Gastrocnemius medialis (tissue), 4 donors: ENCODE results near the gene KRTAP20-1. TPM values are rescaled to one million over a fixed set of nuclear protein-coding genes. Genes with fewer than 3 reads are reported as not detected.

Experiments
- ATAC-seq, 2 donors: fragments of 150-250 bp; one replicate each; pipeline ENCODE4 v1.9.1; 2016
- DNase-seq, 2 donors: peaks; one replicate each; pipeline ENCODE4 v3.0.0-alpha.2; 2019
- H3K27ac ChIP-seq, 4 donors: fragments of 200-600 bp; sonication (generic); 1 replicate in 1 of 4; 2 replicates in 3 of 4; pipeline ENCODE4 v1.5.1; 2016 to 2018; ENCODE audit warnings: mild to moderate bottlenecking in 2 of 4, moderate library complexity in 1 of 4
- H3K27me3 ChIP-seq, 3 donors: fragments of 200-600 bp; sonication (generic) in 2 of 3; 1 replicate in 1 of 3; 2 replicates in 2 of 3; pipeline versions ENCODE4 v1.5.1 to v1.6.0; 2016 to 2019; ENCODE audit warnings: mild to moderate bottlenecking in 1 of 3, moderate library complexity in 1 of 3
- H3K36me3 ChIP-seq, 2 donors: fragments of 200-600 bp; sonication (generic) in 1 of 2; one replicate each; pipeline ENCODE4 v1.5.1; 2017 to 2018
- H3K4me1 ChIP-seq, 2 donors: fragments of 200-600 bp; sonication (generic) in 1 of 2; one replicate each; pipeline ENCODE4 v1.5.1; 2016 to 2017; ENCODE audit warnings: mild to moderate bottlenecking in 2 of 2
- H3K4me3 ChIP-seq, 4 donors: fragments of 200-600 bp; sonication (generic) in 3 of 4; 1 replicate in 1 of 4; 2 replicates in 3 of 4; pipeline ENCODE4 v1.5.1; 2016 to 2019; ENCODE audit warnings: mild to moderate bottlenecking in 2 of 4
- H3K9me3 ChIP-seq, 3 donors: fragments of 200-600 bp; sonication (generic) in 2 of 3; 1 replicate in 1 of 3; 2 replicates in 2 of 3; pipeline ENCODE4 v1.5.1; 2016 to 2019
- POLR2A ChIP-seq, 2 donors: fragments of 450-650 bp; IDR thresholded peaks; one replicate each; pipeline ENCODE4 v1.6.1; 2017; ENCODE audit warnings: antibody characterized with exemption in 2 of 2, mild to moderate bottlenecking in 2 of 2, moderate library complexity in 2 of 2
- in situ Hi-C, 4 donors: fragments of 200-750 bp; cut with MboI; loops; one replicate each; pipeline versions ENCODE4 v1.15.0 to v1.8.0; 2017; ENCODE audit warnings: low sequenced_read_pairs in 4 of 4
- intact Hi-C: fragments of 100-400 bp; cut with DNase I; formaldehyde crosslinking; loops from one replicate; pipeline ENCODE4 v1.15.1; 2023; ENCODE audit warnings: low total_unique reads
- total RNA-seq, 4 donors: library from RNA; depleted of rRNA; stranded (reverse); fragments of >200 nt; gene quantifications; one replicate each; pipeline versions ENCODE4 v1.1.0 to v1.2.3, GENCODE V29; 2016
- TF ChIP-seq, protein P1 (sequence below), 5 experiments: fragments of 450-650 bp in 3 of 5; fragments of 200-600 bp in 2 of 5; sonication (generic) in 2 of 5; IDR thresholded peaks in 4 of 5; conservative IDR thresholded peaks in 1 of 5; 1 replicate in 4 of 5; 2 replicates in 1 of 5; pipeline ENCODE4 v1.5.1; 2016 to 2019; ENCODE audit warnings: antibody characterized with exemption in 5 of 5, mild to moderate bottlenecking in 3 of 5, moderate library complexity in 3 of 5

Gene KRTAP20-1
- total RNA-seq, 4 donors from 2014 or later, result not detected

DNA sequence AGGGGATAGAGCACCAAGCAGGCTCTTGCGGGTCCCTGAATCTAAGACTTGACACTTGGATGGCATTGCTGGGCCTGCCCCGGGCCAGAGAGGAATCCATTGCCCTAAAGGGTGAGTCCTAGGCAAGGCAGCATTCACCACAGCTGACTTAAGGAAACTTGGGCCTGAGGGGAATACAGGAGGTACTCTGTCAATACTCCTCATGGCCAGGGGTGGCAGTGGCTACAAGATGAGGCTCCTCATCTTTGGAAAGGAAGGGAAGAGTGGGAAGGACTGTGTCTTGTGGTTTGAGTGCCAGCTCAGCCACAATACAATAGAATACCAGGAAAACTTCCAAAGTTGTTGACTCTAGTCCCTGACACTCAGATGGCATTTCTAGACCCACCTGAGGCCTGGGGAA, 10.3 kb upstream of the KRTAP20-1 start:
- no peaks in the 10 kb centered on the region for H3K36me3 ChIP-seq
- no peak for DNase-seq
- no peak overlapping the region for H3K27ac ChIP-seq
- no peaks in the 10 kb centered on the region for H3K9me3 ChIP-seq
- ATAC-seq, result no peak
- no peaks in the 10 kb centered on the region for H3K4me1 ChIP-seq
- in situ Hi-C loops (no loop called here), intact Hi-C loops (no loop called here)
- no peak overlapping the region for H3K4me3 ChIP-seq
- no peak for TF ChIP-seq POLR2A (IDR thresholded peaks at IDR 0.05)
- TF ChIP-seq, protein P1, sequence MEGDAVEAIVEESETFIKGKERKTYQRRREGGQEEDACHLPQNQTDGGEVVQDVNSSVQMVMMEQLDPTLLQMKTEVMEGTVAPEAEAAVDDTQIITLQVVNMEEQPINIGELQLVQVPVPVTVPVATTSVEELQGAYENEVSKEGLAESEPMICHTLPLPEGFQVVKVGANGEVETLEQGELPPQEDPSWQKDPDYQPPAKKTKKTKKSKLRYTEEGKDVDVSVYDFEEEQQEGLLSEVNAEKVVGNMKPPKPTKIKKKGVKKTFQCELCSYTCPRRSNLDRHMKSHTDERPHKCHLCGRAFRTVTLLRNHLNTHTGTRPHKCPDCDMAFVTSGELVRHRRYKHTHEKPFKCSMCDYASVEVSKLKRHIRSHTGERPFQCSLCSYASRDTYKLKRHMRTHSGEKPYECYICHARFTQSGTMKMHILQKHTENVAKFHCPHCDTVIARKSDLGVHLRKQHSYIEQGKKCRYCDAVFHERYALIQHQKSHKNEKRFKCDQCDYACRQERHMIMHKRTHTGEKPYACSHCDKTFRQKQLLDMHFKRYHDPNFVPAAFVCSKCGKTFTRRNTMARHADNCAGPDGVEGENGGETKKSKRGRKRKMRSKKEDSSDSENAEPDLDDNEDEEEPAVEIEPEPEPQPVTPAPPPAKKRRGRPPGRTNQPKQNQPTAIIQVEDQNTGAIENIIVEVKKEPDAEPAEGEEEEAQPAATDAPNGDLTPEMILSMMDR (IDR thresholded peaks at IDR 0.05 in 4 of 5, conservative IDR thresholded peaks at IDR 0.05 in 1 of 5), result no peak
- H3K27me3 ChIP-seq, result no peaks in the 10 kb centered on the region

DNA sequence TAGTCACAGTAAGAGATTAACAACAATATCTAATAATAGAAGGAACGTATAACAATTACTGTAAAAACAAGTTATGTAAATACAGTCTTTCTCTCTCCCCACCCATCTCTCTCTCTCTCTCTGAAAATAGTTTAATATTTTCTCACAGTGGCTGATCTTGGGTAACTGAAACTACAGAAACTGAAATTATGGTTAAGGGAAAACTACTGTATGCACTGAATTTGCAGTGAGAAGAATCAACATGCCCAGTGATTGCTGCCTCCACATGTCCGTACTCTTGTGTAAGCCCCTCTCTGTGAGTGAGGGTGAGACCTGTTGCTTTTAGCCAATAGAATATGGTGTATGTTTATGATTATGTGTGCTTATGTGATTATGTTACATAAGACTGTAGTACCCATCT, 4.1 kb upstream of the KRTAP20-1 start:
- no peaks in the 10 kb centered on the region for H3K27me3 ChIP-seq
- H3K4me3 ChIP-seq, result no peak overlapping the region
- no peaks in the 10 kb centered on the region for H3K9me3 ChIP-seq
- ATAC-seq (no peak), DNase-seq (no peak)
- intact Hi-C loops, result no loop called here
- in situ Hi-C loops, result no loop called here
- no peaks in the 10 kb centered on the region for H3K36me3 ChIP-seq
- no peak overlapping the region for H3K27ac ChIP-seq
- no peaks in the 10 kb centered on the region for H3K4me1 ChIP-seq
- no peak for TF ChIP-seq POLR2A (IDR thresholded peaks at IDR 0.05)
- TF ChIP-seq, protein P1 (IDR thresholded peaks at IDR 0.05 in 4 of 5, conservative IDR thresholded peaks at IDR 0.05 in 1 of 5), result no peak

DNA sequence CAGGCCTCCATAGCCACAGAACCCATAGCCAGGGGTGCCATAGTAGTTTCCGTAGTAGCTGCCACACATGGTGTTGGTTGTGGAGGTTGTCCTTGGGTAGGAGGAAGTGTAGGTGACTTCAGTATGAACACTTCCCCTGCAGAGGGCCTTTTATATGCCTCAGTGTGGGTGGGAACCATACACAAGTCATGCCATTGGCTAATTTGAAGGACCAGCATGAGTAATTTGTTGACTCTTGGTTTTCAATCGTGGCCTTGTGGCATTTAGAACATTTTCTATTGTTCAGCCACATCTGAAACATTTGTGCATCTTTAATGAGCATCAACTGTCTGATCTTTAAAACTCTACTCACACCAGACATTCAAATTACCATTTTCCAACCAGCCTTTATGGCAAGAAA, 2.4 kb upstream of the KRTAP20-1 start, which contains the start of gene KRTAP6-1:
Gene KRTAP6-1, minus strand, starts transcription at position 95 of the 400 bp plus-strand sequence. Its CDS starts 26 bp downstream, at position 69.
- DNase-seq, result no peak
- Histone ChIP-seq H3K4me1 (no peaks in the 10 kb centered on the region), H3K36me3 (no peaks in the 10 kb centered on the region), H3K27me3 (no peaks in the 10 kb centered on the region), H3K27ac (no peak within 1 kb of the TSS), H3K9me3 (no peaks in the 10 kb centered on the region), H3K4me3 (no peak within 1 kb of the TSS)
- intact Hi-C loops (no loop called here), in situ Hi-C loops (no loop called here)
- TF ChIP-seq, protein P1 (IDR thresholded peaks at IDR 0.05 in 4 of 5, conservative IDR thresholded peaks at IDR 0.05 in 1 of 5), result no peak
- no peak for TF ChIP-seq POLR2A (IDR thresholded peaks at IDR 0.05)
- ATAC-seq, result no peak

DNA sequence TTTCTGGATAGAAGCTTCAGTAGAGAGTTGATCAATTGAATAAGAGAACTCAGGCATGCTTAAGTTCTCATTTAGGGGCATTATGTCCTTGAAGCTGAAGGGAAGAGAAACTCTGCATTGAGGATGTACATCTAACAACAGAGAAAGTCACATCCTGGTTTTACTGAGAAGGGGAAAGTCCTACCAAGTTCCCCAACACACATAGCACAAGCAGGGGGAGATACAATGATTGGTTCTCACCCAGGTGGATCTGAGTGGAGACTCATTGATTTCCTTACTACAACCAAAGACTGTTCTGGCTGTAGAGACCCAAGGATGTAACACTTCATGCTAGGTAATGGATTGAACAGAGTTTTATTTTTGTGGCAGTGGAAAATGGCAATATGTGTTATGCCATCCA, 1.0 kb upstream of the KRTAP20-1 start:
- in situ Hi-C loops (no loop called here), intact Hi-C loops (no loop called here)
- ATAC-seq (no peak), DNase-seq (no peak)
- no peaks in the 10 kb centered on the region for H3K4me1 ChIP-seq
- no peak overlapping the region for H3K27ac ChIP-seq
- no peaks in the 10 kb centered on the region for H3K27me3 ChIP-seq
- no peaks in the 10 kb centered on the region for H3K36me3 ChIP-seq
- no peaks in the 10 kb centered on the region for H3K9me3 ChIP-seq
- no peak overlapping the region for H3K4me3 ChIP-seq
- no peak for TF ChIP-seq POLR2A (IDR thresholded peaks at IDR 0.05)
- TF ChIP-seq, protein P1 (IDR thresholded peaks at IDR 0.05 in 4 of 5, conservative IDR thresholded peaks at IDR 0.05 in 1 of 5), result no peak

DNA sequence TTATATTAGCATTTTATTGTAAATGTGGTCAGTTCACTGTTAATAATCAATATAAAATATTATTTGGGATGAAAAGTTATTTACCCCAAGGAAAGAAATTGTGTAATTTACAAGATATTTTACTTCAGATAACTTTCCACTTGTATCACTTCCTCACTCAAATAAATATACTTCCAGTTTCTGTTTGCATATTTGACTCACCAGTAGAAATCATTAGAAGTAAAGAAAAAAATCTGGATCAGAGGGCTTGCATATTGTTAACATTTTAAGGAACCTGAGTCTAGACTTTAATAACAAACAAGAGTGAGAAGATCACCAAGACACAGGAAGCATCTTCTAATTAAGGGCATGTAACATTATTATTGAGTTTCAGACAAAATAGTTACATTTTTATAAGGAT, 3.9 kb downstream of the KRTAP20-1 start:
- no peaks in the 10 kb centered on the region for H3K27me3 ChIP-seq
- no peaks in the 10 kb centered on the region for H3K36me3 ChIP-seq
- no peak for ATAC-seq
- no peaks in the 10 kb centered on the region for H3K9me3 ChIP-seq
- no peak overlapping the region for H3K4me3 ChIP-seq
- no peaks in the 10 kb centered on the region for H3K4me1 ChIP-seq
- DNase-seq, result no peak
- H3K27ac ChIP-seq, result no peak overlapping the region
- in situ Hi-C loops (no loop called here), intact Hi-C loops (no loop called here)
- TF ChIP-seq, protein P1 (IDR thresholded peaks at IDR 0.05 in 4 of 5, conservative IDR thresholded peaks at IDR 0.05 in 1 of 5), result no peak
- no peak for TF ChIP-seq POLR2A (IDR thresholded peaks at IDR 0.05)
